Measurements from ENCODE around the gene AMBRA1.

DNA sequence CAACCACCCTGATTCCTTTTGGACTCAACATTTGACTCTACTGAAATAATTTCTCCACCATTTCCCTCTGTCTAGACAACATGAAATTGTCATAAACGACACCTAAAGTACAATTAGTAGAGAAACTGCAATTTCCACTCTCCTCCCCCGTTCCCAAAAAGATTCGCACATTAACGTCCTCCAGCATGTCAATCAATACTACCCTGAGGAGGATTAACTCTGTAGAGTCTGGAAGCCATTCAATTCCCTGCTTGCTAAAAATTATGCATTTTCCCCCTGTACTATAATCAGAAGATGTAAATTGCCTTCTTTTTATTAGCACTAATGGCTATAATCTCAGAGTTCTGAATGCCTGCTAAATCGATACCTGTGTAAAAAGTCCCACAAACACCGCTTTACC is 70.5 kb downstream of the AMBRA1 start:
- no peak for TF ChIP-seq CTCF (IDR thresholded peaks at IDR 0.05)
- TF ChIP-seq POLR2AphosphoS5 (IDR thresholded peaks at IDR 0.05): no peak
- TF ChIP-seq POLR2A (IDR thresholded peaks at IDR 0.05): no peak
- TF ChIP-seq EP300 (IDR thresholded peaks at IDR 0.05): no peak
